ENCODE data around the gene SMIM32.

SMIM32 gene

DNA sequence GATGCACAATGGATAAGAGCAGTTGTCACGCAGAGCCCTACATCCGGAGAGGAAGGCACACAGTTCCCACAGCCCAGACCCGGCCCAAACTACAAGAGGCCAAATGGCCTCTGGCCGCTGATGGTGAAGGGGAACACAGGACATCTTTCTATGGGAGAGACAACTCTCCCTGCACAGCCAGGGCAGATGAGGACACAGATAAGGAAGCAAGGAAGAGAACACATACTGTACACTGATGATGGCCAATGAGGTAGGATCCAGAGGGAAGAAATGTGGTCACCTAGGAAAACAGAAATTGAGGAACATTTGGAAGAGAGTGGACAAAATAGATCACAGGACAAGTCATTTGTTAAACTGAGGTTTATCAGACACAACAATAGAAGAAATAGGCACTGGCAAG, 28.4 kb upstream of the SMIM32 start:
- no peak overlapping the region for H3K4me3 ChIP-seq (ENCODE audit: low read depth, low read length)
- DNase-seq = no peak

DNA sequence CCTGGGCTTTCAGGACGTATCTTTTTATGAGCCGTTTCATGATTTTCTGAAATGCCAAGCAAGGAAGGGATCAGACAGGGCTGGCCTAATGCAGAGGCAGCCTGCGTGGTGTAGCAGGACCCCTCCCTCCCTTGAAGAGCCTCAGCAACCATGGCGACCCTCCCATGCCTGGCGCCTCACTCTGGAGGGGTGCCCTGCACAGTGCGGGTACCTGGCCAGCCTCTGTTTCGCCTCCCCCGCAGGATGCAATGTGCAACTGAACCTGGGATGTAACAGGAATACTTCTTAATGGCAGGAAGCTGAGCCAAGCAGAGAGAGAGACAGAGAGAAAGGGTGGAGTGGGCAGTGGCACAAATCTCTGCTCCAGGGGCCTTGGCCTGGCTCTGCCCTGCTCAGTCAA, 23.3 kb upstream of the SMIM32 start:
- Histone ChIP-seq H3K9me3 (no peaks in the 10 kb centered on the region), H3K4me3 (ENCODE audit: low read depth, low read length) (no peak overlapping the region), H3K27me3 (peaks cover 13% of the 10 kb centered on the region), H3K36me3 (no peaks in the 10 kb centered on the region), H3K4me1 (no peaks in the 10 kb centered on the region)
- DNase-seq = no peak
- TF ChIP-seq, protein P1, sequence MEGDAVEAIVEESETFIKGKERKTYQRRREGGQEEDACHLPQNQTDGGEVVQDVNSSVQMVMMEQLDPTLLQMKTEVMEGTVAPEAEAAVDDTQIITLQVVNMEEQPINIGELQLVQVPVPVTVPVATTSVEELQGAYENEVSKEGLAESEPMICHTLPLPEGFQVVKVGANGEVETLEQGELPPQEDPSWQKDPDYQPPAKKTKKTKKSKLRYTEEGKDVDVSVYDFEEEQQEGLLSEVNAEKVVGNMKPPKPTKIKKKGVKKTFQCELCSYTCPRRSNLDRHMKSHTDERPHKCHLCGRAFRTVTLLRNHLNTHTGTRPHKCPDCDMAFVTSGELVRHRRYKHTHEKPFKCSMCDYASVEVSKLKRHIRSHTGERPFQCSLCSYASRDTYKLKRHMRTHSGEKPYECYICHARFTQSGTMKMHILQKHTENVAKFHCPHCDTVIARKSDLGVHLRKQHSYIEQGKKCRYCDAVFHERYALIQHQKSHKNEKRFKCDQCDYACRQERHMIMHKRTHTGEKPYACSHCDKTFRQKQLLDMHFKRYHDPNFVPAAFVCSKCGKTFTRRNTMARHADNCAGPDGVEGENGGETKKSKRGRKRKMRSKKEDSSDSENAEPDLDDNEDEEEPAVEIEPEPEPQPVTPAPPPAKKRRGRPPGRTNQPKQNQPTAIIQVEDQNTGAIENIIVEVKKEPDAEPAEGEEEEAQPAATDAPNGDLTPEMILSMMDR (IDR thresholded peaks at IDR 0.05; ENCODE audit: low read depth, low read length) = no peak

More for the DNA sequence above, 28.4 kb upstream of the SMIM32 start:
- no peaks in the 10 kb centered on the region for H3K36me3 ChIP-seq
- H3K27me3 ChIP-seq = no peaks in the 10 kb centered on the region
- H3K4me1 ChIP-seq = no peaks in the 10 kb centered on the region
- no peaks in the 10 kb centered on the region; the same call in 1 of the 2 replicates for H3K9me3 ChIP-seq
- TF ChIP-seq, protein P1 (IDR thresholded peaks at IDR 0.05; ENCODE audit: low read depth, low read length) = no peak

DNA sequence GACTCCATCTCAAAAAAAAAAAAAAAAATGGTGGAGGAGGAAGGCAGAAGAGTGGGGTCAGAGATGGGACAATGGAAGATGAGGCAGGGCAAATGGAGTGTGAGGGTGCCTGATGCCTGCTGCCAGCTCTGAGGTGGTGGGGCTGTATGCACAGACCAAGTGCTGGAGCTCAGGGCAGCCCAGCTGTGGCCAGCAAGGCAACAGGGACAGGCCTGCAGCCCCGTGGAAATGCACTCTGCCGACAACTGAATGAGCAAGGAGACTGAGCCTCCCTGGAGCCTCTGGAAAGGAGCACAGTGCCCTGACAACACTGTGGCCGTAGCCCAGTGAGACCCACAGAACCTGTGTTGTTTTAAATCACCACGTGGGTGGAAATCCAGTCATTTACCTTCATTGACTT, 22.9 kb upstream of the SMIM32 start:
- no peak for DNase-seq
- TF ChIP-seq, protein P1 (IDR thresholded peaks at IDR 0.05; ENCODE audit: low read depth, low read length) = no peak
- Histone ChIP-seq H3K9me3 (no peaks in the 10 kb centered on the region), H3K36me3 (no peaks in the 10 kb centered on the region), H3K4me3 (ENCODE audit: low read depth, low read length) (no peak overlapping the region), H3K27me3 (peaks cover 13% of the 10 kb centered on the region), H3K4me1 (no peaks in the 10 kb centered on the region)

DNA sequence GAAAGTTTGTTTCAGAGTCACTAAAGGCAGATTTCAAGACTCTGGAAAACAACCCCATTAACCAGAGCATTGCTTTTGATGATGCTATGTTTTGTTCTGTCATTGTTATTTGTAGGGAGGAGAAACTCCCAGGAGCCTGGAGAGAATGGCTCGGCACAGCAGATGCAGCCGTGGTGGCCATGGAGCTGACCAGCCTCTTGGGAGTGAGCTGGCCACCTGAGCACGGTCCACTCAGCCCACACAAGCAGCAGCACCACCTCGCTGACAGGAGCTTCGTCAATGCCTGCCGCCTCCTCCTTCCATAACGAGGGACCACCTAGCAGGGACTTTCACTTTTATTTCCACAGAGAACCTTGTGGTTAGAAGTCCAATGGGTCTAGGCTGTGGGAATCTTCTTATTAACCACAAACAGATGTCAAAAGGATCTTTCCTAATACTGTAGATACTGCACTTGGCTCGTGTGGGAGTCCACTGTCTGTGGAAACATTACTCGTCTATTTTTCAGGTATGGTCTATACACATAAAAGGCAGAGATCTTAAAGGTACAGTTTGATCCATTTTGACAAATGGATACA, 21.0 kb upstream of the SMIM32 start:
- DNase-seq = no peak
- H3K9me3 ChIP-seq = no peaks in the 10 kb centered on the region
- TF ChIP-seq, protein P1 (IDR thresholded peaks at IDR 0.05; ENCODE audit: low read depth, low read length) = no peak

DNA sequence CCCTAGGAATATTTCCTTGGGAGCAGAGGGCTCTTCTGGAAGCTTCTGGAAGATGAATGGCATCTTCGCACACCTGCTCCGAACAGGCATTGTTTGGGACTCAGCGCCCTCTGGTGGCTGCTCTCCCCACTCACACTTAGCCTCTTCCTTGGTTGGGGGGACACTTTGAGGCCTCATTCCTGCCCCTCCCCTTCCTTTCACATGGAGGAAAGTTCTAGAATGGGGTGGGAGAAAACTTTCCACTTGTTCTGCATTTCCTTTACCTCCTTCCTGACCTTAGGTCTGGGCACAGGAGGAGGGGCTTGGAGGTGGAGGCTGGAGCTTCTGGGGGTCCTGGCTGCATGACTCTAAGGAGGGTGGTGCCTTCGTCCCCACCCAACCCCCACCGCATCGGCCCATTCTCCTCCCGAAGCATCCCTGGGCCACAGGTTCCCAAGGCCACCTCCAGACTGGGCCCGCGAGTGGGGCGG, 19.3 kb upstream of the SMIM32 start:
- Histone ChIP-seq H3K4me1 (no peaks in the 10 kb centered on the region), H3K9me3 (no peaks in the 10 kb centered on the region), H3K36me3 (no peaks in the 10 kb centered on the region), H3K27me3 (peaks cover 13% of the 10 kb centered on the region), H3K4me3 (ENCODE audit: low read depth, low read length) (no peak overlapping the region)
- peak; percentile 66 for DNase-seq
- TF ChIP-seq, protein P1 (IDR thresholded peaks at IDR 0.05; ENCODE audit: low read depth, low read length) = peak; percentile 91

More for the DNA sequence above, 21.0 kb upstream of the SMIM32 start:
- Histone ChIP-seq H3K4me3 (ENCODE audit: low read depth, low read length) (no peak overlapping the region), H3K36me3 (no peaks in the 10 kb centered on the region), H3K27me3 (peaks cover 13% of the 10 kb centered on the region), H3K4me1 (no peaks in the 10 kb centered on the region)

DNA sequence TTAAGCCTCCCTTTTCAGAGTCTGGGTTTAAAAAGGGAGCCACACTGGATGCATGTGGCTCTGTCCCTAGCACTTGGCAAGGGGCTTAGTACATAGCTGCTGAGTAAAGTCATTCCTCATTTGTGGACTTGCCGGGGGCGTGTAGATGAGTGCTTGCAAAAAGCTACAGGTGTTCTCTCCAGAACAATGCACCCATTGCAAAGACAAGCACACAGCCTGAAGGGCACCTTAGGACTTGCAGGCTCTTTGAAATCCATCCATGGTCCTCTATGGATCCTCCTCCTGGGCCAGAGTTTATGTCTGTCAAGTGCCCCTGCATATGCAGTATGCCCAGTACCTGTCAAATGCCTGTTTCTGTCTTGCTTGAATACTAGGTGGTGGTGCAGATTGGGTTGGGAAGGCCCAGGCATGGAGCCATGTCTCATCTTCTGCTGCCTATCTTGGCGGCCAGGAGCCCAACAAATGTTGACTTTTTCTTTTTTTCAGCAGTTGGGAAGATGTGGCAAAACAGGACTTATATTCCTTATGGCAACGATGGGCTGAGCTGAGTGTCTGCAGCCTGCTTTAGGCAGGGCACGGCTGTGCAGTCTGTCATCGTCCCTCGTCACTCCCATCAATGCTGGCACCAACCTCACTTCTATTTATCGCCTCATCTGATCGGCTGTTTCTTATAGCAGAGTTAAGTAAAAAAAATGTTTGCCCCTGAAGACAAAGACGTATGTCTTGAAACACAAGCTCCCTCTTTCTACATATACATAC, 18.5 kb upstream of the SMIM32 start:
- Histone ChIP-seq H3K27me3 (peaks cover 13% of the 10 kb centered on the region), H3K36me3 (no peaks in the 10 kb centered on the region), H3K4me1 (no peaks in the 10 kb centered on the region), H3K9me3 (no peaks in the 10 kb centered on the region), H3K4me3 (ENCODE audit: low read depth, low read length) (no peak overlapping the region)
- TF ChIP-seq, protein P1 (IDR thresholded peaks at IDR 0.05; ENCODE audit: low read depth, low read length) = no peak
- DNase-seq = no peak
